DMS153 treated with DMSO at 0.1 percent for 48 hours (cell line): ENCODE data around the gene GPR146.
"Not testable (repeated sequence)": the region's sequence is repeated elsewhere in the genome, so short reads cannot be mapped to it uniquely, and the experiment has no call there.

ENCODE experiments used
- DNase-seq: peaks from one replicate; lab custom pipeline; 2025; ENCODE audit not compliant: unreplicated experiment; lab: John Stamatoyannopoulos, UW

Gene GPR146

DNA sequence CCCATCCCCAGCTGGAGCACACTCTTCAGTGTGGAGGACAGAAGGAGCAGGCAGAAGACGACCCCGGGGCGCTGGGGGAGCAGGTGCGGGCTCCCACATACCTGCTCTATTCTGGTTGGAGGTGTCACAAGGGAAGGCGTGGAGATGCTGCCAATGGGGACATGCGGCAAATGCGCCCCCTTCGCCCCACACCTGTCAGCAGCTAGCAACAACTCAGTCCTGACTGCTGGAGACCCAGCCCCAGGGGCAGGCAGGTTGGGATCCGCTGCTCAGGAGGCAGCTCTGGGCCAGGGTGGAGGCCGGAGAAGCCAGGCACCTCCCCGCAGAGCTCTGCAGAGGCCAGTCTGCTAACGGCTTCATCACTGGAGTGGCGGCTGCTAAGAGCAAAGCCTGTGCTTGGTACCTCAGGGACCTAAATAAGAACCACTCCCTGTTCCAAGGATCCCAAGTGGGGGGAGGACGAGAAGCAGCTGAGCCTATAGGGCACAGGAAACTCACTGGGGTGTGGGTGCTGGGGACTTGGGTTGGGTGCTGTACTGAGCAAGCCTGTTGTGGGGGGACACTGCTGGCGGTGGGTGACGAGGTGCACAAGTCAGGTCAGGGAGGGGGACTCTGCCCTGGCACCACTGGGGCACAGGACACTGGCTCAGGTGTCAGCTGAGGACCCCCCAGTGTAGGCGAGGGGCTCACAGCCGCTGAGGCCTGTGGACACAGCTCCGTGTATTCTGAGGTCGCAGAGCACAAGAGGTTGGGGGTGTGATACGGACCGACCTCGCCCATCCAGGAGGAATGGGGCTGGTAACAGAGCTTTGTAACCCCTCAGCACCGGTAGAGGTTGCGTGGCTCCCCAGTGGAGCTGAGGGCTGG, 19.2 kb upstream of the GPR146 start:
- no peak for DNase-seq

DNA sequence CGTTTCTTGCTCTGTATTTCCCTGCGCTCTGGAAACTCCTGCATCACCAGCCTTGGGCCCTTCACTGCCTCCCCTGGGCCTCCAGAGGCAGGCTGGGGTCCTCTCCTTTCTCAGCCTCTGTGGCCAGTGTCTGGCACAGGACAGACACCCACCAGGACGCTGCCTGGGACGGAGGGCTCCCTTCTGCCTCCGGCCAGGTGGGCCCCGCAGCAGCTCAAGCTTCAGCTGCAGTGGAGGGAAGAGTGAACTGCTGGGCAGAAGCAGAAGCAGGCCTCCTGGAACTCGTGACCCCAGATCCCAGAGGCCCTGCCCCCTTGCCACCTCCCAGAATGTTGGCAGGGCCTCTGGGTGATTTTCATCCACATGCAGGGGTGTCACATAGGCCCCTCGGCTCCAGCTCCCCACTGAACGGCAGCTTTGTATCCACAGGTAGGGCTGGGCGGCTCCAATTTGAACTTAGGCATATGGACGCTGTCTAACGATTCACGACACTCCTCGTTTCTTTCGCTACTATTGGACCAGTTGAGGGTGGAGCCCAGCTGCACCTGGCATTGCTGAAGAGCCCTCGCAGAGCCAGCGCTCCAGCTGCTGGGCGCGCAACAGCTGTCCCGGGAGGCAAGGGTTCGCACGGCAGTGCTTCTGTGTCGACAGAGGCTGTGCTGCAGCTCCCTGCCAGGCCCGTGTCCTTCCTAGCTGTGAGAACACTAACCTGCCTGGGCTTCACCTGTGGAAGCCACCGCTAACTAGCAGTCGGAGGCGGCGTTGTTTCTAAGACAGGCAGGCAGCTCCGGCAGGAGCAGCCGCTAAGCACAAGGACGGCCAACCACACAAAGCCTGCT, 18.4 kb upstream of the GPR146 start:
- peak; percentile 82 for DNase-seq

DNA sequence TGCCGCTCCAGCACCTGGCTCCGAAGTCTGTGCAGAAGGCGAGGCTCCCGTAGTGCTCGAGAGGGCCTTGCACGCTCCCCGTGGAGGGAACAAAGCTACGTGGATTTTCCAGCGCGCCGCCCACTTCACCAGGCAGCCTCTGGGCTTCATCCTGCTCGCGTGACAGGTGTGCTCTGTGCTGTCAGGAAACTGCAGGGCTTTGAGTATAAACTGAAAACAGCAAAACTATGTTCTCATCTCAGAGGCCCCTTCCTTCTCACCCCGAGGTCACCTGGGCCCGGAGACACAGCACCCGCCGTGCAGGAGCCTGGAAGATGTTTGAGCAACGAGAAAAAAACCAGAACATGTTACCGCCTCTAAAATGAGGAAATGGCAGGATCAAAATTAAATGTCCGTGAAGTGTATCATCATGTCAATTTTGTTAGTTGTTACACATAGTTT, 17.6 kb upstream of the GPR146 start:
- DNase-seq: no peak

DNA sequence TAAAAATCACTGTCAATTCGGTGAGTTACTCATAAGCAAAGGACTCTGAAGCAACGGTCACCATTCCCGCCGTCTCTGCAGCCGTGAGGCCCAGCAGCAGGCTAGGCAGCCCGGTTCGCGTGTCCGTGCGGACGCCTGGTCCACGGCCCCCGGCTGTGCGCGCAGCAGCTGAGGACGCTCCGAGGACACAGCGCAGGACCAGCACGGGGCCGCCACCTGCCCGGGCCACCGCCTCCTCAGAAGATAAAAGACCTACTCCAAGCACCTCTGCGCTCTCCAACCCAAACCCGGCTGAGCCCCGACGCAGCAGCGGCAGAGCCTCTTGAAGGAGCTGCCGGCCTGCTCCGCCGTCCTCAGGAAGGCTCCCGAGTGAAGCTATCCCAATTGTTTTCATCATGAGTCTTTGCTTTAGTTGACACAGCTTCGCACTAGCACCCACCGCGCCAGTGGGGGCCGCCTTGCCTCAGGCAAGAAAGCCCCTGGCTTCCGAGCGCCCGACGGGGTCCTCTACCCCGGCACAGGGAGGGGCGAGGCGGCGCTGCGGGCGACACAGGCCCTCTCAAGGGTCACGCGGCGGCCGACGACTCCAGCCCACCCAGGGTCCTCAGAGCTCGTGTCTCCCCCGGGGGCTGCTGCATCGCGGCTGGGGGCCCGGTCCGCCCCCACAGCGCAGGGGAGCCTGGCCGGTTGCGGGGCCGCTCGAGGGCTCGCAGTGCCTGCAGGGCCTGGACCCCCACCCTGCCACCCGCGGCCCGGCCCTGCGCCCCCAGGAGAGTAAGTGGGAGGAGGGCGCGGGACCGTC, 16.9 kb upstream of the GPR146 start:
- DNase-seq: peak; percentile 31

DNA sequence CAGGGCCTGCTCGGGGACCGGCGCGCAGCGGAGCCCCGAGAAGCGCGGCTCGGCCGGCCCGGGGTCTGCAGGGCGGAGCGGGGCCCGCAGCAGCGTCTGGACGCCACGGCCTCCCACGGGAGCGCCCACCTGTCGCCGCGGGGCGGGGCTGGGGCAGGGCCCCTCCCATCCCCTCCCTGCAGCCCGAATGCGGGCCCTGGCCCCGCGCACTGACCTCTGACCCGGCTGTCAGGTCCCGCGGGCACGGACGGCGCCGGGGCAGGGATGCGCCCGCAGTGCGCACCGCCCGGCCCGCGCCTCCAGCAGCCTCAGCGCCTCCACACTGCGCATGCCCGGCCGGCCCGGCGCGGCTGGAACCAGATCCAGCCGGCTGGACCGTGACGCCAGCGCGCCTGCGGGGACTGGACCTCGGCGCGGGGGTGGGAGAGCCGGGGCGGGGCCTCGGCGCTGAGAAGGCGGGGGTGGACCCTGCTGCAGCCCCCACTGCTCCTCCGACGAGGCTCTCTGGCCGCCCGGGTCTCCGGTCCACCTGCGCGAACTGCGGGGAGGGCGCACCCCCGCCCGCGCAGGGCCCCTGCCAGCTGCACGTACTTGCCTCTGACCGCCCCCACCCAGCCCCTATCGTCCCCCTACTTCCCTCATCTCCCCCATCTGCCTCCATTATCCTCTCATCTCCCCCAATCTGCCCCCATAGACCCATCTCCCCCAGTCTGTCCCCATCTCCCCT, 16.1 kb upstream of the GPR146 start:
- DNase-seq: peak; percentile 77

DNA sequence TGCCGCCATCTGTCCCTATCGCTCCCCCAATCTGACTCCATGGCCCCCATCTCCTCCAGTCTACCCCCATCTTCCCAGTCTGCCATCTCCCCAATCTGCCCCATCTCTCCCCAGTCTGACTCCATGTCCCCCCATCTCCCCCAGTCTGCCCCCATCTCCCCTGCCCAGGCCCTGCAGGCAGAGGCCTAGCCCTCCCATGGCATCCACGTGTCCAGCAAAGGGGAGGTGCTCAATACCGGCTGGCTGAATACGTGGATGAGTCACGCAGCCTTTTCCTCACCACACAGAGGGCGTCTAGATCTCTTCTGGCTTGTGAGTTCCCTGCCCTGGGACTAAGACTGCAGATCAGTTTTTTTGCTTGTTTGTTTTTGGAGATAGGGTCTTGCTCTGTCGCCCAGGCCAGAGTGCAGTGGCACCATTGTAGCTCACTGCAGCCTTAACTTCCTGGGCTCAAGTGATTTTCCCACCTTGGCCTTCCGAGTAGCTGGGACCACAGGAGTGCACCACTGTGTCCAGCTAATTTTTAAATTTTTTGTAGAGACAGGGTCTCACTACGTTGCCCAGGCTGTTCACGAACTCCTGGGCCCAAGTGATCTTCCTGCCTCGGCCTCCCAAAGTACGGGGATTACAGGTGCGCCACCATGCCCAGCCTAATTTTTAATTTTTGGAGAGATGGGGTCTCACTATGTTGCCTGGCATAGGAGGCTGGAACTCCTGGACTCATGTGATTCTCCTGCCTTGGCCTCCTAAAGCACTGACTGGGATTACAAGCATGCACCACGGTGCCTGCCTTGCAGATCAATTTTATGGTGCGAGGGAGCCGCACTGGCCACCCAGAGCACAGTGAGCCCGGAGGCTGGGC, 15.3 kb upstream of the GPR146 start:
- DNase-seq: peak; percentile 69

DNA sequence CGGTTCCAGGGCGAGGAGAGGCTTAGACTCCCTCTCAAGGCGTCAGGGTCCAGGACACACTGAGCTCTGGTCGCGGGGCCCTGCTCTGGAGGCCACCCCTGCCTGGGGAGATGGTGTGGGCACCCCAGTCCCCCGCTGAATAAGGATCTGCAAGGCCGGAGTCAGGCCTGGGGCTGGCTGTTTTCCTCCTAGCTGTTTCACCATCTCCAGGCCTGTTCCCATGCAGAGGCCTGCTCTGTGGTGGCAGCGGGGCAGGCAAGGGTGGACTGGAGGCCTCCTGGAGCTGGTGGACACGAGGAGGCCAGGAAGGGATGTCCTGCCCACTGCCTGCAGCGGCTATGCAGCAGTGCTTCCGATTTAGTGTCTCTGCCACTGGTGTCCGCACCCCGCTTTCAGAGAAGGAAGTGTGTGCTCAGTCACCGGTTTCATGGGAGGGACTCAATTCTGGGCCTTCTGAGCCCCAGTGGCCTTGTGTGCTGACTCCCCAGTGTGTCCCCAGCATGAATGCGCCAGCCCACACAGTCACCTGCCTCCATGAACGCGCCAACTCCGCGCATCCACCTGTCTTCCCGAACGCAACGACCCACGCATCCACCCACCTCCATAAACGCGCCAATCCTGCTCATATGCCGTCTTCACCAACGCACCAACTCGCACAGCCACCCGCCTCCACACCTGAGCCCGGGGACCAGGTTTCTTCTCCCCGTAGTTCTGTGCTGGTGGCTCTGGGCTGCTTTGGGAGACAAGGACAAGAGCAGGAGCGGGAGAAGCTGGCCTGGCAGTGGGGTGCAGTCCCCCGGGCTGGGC, 14.5 kb upstream of the GPR146 start:
- no peak for DNase-seq

DNA sequence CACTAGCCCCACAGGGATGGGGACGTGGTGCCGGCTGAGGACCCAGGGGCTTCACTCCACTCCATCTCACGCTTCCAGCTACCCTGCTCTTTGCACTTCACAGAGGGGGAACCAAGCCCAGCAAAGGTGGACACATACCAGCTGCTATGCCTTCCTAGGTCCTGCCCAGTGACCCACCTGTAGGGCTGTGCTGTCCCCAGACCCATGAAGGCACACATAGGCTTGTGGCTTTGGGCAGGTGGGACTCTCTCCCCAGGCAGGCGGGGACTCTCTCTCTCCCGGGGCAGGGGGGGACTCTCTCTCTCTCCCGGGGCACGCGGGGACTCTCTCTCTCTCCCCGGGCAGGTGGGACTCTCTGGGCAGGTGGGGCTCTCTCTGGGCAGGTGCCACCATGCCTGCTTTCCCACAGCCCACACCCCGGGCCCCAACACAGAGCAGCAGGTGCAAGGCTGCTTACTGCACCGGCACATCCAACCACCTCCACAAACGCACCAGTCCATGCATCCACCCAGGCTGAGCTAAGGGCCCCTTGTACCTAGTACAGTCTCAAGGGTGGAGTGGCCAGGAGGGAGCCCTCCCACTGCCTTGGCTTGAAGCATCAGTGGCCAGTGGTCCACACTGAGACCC, 13.8 kb upstream of the GPR146 start:
- no peak for DNase-seq

DNA sequence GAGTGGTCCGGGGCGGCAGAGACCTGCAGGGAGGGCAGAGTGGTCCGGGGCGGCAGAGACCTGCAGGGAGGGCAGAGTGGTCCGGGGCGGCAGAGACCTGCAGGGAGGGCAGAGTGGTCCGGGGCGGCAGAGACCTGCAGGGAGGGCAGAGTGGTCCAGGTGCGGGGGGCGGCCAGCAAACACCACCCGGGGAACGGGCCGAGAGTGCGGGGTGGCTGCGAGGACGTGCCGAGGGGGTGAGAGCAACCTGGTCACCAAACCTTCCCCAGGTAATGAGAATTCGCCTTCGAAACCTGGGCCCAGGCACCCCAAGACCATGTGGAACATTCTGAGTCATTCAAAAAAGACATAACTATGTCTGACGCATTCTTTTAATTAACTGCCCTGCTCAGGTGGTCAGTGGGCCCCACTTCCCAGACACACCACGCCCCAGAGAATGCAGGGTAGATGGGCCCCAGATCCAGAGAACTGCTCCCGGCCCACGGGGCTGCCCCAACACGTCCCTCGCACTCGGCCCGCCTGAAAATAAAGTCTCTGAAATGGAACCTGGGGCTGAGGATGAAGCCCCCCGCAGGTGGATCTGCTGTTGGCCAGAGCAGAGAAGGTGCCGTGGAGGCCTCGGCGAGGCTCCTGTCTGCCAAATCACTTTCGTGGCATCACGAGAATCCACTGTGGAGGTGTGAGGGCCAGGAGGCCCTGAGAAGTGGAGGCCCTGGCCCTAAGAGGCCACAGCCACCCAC, 12.5 kb upstream of the GPR146 start:
- no peak for DNase-seq

DNA sequence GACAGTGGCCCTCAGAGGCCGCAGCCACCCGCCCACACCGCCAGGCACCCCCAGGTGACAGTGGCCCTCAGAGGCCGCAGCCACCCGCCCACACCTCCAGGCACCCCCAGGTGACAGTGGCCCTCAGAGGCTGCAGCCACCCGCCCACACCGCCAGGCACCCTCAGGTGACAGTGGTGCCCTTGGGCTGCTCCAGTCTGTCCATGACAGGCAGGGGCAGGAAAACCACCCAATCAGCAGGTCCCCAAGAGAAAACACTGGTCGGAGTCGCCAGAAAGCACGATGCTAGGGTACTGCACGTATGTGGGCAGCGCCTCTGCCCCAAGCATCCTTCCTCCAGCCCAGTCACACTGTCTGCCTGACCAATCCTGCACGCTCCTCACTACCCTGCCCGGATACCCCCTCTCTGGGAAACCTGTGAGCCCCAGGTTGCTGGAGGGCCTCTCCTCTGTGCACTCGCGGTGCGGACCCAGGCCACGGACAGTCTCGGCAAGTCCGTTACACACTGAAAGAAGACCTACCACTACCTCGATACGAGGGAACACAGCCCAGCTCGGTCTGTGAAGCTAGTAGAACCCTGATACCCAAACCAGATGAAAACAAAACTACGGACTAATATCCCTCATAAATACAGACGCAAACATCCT, 11.7 kb upstream of the GPR146 start:
- DNase-seq: no peak

DNA sequence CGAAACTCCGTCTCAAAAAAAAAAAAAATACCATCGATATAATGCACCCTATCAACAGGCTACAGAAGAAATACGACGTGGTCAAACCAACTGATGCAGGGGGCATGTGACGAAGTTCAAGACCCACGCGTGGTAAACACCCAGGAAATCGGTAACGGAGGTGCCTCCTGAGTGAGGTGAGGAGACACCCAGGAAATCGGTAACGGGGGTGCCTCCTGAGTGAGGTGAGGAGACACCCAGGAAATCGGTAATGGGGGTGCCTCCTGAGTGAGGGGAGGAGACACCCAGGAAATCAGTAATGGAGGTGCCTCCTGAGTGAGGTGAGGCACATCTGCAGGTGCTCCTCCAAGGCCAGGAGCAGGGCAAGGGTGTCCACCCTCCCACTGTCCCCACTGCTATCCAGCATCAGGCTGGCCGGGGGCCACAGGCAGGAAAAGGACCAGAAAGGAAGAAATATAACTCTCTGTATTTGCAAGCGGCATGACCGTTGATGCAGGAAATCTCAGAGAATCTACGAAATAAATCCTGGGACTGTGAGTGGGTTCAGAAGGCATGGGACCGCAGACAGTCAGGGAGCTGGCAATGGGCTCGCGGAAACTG, 10.7 kb upstream of the GPR146 start:
- DNase-seq: no peak

DNA sequence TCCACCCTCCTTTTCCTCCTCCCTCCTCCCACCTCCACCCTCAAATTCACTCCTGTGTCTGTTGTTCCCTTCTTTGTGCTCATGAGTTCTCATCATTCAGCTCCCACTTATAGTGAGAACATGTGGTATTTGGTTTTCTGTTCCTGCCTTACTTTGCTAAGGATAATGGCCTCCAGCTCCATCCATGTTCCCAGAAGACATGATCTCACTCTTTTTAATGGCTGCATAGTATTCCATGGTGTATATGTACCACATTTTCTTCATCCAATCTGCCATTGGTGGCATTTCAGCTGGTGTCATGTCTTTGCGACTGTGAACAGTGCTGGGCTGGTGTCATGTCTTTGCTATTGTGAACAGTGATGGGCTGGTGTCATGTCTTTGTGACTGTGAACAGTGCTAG, 9.6 kb upstream of the GPR146 start:
- DNase-seq: not testable (repeated sequence)

DNA sequence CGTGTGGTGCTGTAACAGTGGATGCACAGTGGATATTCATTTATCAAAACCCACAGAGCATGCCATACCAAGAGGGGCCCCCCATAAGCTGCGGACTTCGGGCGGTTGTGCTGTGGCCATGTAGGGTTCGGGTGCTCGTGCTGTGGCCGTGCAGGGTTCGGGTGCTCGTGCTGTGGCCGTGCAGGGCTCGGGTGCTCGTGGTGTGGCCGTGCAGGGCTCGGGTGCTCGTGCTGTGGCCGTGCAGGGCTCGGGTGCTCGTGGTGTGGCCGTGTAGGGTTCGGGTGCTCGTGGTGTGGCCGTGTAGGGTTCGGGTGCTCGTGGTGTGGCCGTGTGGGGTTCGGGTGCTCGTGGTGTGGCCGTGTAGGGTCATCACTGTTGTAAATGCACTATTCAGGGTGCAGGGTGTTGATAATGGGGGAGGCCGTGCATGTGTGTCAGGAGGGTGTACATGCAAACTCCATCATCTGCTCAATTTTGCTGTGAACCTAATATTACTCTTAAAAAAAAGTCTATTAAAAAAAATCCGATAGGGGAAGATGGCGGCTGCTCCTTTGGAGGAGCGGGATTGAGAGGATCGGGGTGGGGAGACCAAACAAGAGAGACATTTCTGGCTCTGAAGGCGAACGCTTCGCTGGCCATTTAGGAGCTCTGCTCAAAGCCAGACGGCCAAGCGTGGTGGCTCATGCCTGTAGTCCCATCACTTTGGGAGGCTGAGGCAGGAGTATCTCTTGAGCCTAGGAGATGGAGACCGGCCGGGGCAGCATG, 8.0 kb upstream of the GPR146 start:
- not testable (repeated sequence) for DNase-seq

DNA sequence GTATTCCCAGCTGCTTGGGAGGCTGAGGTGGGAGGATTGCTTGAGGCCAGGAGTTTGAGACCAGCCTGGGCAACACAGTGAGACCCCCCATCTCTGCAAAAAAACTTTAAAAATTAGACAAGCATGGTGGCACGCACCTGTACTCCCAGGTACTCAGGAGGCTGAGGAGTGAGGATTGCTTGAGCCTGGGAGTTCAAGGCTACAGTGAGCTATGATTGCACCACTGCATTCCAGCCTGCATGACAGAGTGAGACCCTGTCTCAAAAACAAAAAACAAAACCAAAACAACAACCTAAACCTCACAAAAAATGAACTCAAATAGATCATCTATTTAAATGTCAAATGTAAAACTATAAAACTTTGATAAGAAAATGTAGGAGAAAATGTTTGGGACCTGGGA, 4.1 kb upstream of the GPR146 start:
- not testable (repeated sequence) for DNase-seq

DNA sequence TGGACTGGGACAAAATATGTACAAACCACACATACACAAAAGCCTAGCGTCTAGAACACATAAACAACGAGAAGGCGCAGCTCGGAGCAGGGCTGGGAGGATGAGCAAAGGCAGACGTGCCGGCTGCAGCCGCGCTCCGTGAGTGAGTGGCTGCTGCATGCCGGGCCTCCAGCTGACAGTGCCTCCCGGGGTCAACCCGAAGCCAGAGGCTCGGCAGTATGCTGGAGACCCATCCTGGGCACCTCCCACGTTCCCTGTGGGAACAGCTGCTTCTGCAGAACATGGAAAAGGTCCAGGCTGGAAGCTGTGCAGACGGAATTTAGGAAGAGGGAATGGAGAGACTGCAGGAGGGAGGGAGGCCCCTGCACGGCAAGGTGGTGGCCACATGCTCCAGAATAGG, 3.6 kb upstream of the GPR146 start:
- no peak for DNase-seq
